ENCODE data around the gene CR1. TPM values are rescaled to one million over a fixed set of nuclear protein-coding genes. Genes with fewer than 3 reads are reported as not detected.

The CR1 gene
- total RNA-seq, 4 donors from 2014 or later, result 1.5 to 12.0 (median 3.3) TPM

GRCh38 chr1:207458414-207458813 lies 37.5 kb upstream of the CR1 start:
- Histone ChIP-seq H3K36me3 (no peaks in the 10 kb centered on the region), H3K27me3 (peaks cover 40% of the 10 kb centered on the region), H3K4me3 (no peak overlapping the region), H3K4me1 (peaks cover 0 to 16% (median 14%) of the 10 kb centered on the region in 4 donors), H3K9me3 (no peaks in the 10 kb centered on the region), H3K27ac (no peak overlapping the region)
- 86 to 88% methylated on average over 1 of the region's 1 CpG for WGBS, 2 donors (ENCODE audit: low coverage in 1 of 2)
- TF ChIP-seq CTCF (IDR thresholded peaks at IDR 0.05), result no peak
- no peak for TF ChIP-seq POLR2A (IDR thresholded peaks at IDR 0.05)
- TF ChIP-seq POLR2AphosphoS5 (IDR thresholded peaks at IDR 0.05), result no peak
- TF ChIP-seq EP300 (IDR thresholded peaks at IDR 0.05; ENCODE audit: low read depth), result no peak
- in situ Hi-C loops (cut with MboI; ENCODE audit: low pct_ligation_motif_present in 1 of 4, low pct_unique_long_range_greater_than_20kb in 1 of 4, low sequenced_read_pairs in 3 of 4) (no loop called here), intact Hi-C loops (cut with DNase I; ENCODE audit: low total_unique reads) (no loop called here)
- DNase-seq, result no peak

DNA sequence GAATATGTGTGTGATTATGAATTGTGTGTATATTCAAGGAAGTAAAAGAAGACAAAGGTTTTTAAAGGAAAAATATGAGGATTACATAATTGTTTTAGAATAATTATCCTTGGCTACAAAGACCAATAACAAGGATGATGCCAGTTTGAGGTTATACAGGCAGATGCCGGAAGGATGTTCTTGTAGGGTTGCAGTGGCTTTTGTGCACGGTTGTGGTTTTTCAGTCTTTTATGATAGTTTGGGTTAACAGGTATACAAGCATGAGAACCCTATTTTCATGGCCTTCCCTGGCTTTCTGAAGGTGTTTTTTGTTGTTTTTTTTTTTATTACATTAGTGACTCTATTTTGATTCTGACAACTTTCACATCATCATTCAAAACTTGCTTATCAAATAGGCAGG lies 36.9 kb upstream of the CR1 start:
- Histone ChIP-seq H3K4me1 (peaks cover 0 to 13% (median 11%) of the 10 kb centered on the region in 4 donors), H3K36me3 (no peaks in the 10 kb centered on the region), H3K27me3 (peaks cover 34% of the 10 kb centered on the region), H3K27ac (no peak overlapping the region), H3K4me3 (no peak overlapping the region), H3K9me3 (no peaks in the 10 kb centered on the region)
- DNase-seq, result no peak
- TF ChIP-seq EP300 (IDR thresholded peaks at IDR 0.05; ENCODE audit: low read depth) (no peak), POLR2A (IDR thresholded peaks at IDR 0.05) (no peak), CTCF (IDR thresholded peaks at IDR 0.05) (no peak), POLR2AphosphoS5 (IDR thresholded peaks at IDR 0.05) (no peak)
- in situ Hi-C loops (cut with MboI; ENCODE audit: low pct_ligation_motif_present in 1 of 4, low pct_unique_long_range_greater_than_20kb in 1 of 4, low sequenced_read_pairs in 3 of 4), result no loop called here
- intact Hi-C loops (cut with DNase I; ENCODE audit: low total_unique reads), result no loop called here
- WGBS, 2 donors (ENCODE audit: low coverage in 1 of 2), result 82 to 86% methylated on average over 2 of the region's 2 CpGs

GRCh38 chr1:207461649-207462048 lies 34.3 kb upstream of the CR1 start:
- Histone ChIP-seq H3K4me1 (no peaks in the 10 kb centered on the region), H3K27ac (no peak overlapping the region), H3K27me3 (peaks cover 23% of the 10 kb centered on the region), H3K4me3 (no peak overlapping the region), H3K36me3 (no peaks in the 10 kb centered on the region), H3K9me3 (no peaks in the 10 kb centered on the region)
- no peak for TF ChIP-seq POLR2AphosphoS5 (IDR thresholded peaks at IDR 0.05)
- TF ChIP-seq CTCF (IDR thresholded peaks at IDR 0.05), result no peak
- no peak for TF ChIP-seq POLR2A (IDR thresholded peaks at IDR 0.05)
- no peak for TF ChIP-seq EP300 (IDR thresholded peaks at IDR 0.05; ENCODE audit: low read depth)
- in situ Hi-C loops (cut with MboI; ENCODE audit: low pct_ligation_motif_present in 1 of 4, low pct_unique_long_range_greater_than_20kb in 1 of 4, low sequenced_read_pairs in 3 of 4), result no loop called here
- intact Hi-C loops (cut with DNase I; ENCODE audit: low total_unique reads), result no loop called here
- 73 to 100% methylated on average over 1 of the region's 1 CpG for WGBS, 2 donors (ENCODE audit: low coverage in 1 of 2)
- DNase-seq, result no peak

DNA sequence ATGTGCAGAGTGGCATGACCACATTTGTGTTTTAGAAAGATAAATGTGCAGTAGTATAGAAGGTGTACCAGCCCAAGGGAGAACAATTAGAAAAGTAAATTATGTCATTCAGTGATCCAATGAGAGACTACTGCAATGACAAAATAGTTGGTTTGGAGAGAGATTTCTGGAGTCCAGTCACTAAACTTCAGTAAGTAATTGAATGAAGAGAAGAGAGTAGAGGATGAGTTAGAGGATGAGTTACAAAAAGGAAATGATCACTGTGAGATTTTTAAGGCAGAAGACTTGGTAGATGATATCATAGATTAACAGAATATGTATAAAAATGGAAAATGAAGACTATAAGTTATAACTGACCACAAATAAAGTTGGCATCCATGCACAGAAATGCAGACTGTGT lies 33.4 kb upstream of the CR1 start:
- intact Hi-C loops (cut with DNase I; ENCODE audit: low total_unique reads) (no loop called here), in situ Hi-C loops (cut with MboI; ENCODE audit: low pct_ligation_motif_present in 1 of 4, low pct_unique_long_range_greater_than_20kb in 1 of 4, low sequenced_read_pairs in 3 of 4) (no loop called here)
- no peaks in the 10 kb centered on the region for H3K9me3 ChIP-seq
- no peak overlapping the region for H3K27ac ChIP-seq
- H3K4me1 ChIP-seq, result no peaks in the 10 kb centered on the region
- TF ChIP-seq EP300 (IDR thresholded peaks at IDR 0.05; ENCODE audit: low read depth), result no peak
- TF ChIP-seq POLR2A (IDR thresholded peaks at IDR 0.05), result no peak
- TF ChIP-seq CTCF (IDR thresholded peaks at IDR 0.05), result no peak
- no peak for TF ChIP-seq POLR2AphosphoS5 (IDR thresholded peaks at IDR 0.05)
- peaks cover 18% of the 10 kb centered on the region for H3K27me3 ChIP-seq
- H3K4me3 ChIP-seq, result no peak overlapping the region
- no peak for DNase-seq
- H3K36me3 ChIP-seq, result no peaks in the 10 kb centered on the region

Data from transverse colon (tissue), 4 donors.